ENCODE data around the gene TFF2.

Gene TFF2

DNA sequence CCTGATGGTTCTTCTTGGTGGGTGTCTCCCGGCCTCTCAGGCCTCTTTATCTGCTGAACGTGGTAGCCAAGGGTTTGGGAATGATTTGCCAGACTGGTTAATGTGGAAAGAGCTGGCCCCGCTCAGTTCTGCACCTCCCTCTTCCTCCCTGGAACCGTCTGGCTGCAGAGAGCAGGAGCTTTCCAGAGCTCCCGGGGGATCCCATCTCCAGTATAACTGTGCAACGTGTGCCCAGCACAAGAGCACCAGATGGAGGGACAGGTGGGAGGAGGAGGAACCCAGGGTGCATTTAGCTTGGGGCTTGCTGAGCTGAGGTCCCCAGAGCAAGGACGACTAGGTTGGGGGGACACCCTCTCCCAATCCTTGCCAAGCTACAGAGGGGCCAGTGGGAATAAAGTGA, 10.5 kb upstream of the TFF2 start:
- H3K4me3 ChIP-seq (ENCODE audit: low read depth, low read length) = no peak overlapping the region
- no peaks in the 10 kb centered on the region for H3K36me3 ChIP-seq (ENCODE audit: control insufficient read depth, insufficient read depth, low read length)
- no peak overlapping the region for H3K9ac ChIP-seq (ENCODE audit: low read depth, low read length)
- H3K27me3 ChIP-seq (ENCODE audit: control insufficient read depth, insufficient read depth, low read length) = no peaks in the 10 kb centered on the region
- H3K9me3 ChIP-seq (ENCODE audit: control insufficient read depth, insufficient read depth, low read length) = peaks cover 3% of the 10 kb centered on the region
- H3K4me1 ChIP-seq (ENCODE audit: control insufficient read depth, insufficient read depth, low read length) = no peaks in the 10 kb centered on the region

DNA sequence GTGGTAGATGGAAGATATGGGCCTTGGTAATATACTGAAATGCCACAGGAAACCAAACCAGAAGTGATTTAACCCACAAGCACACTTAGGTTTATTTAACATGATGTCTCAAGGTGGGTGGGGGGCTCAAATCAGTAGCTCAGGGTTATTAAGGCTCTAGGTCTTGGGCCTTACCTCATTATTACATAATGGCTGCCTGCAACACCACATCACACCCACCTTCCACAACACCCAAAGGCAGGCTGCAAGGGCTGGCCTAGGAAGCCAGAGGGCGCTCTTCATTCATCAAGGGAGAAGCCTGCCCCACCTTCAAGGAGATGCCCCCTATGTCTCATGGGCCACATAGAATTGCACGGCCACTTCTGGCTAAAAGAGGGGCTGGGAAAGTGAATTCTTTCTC, 9.5 kb upstream of the TFF2 start:
- Histone ChIP-seq H3K9ac (ENCODE audit: low read depth, low read length) (no peak overlapping the region), H3K27me3 (ENCODE audit: control insufficient read depth, insufficient read depth, low read length) (no peaks in the 10 kb centered on the region), H3K9me3 (ENCODE audit: control insufficient read depth, insufficient read depth, low read length) (peaks cover 3% of the 10 kb centered on the region), H3K4me3 (ENCODE audit: low read depth, low read length) (no peak overlapping the region), H3K36me3 (ENCODE audit: control insufficient read depth, insufficient read depth, low read length) (no peaks in the 10 kb centered on the region), H3K4me1 (ENCODE audit: control insufficient read depth, insufficient read depth, low read length) (no peaks in the 10 kb centered on the region)

DNA sequence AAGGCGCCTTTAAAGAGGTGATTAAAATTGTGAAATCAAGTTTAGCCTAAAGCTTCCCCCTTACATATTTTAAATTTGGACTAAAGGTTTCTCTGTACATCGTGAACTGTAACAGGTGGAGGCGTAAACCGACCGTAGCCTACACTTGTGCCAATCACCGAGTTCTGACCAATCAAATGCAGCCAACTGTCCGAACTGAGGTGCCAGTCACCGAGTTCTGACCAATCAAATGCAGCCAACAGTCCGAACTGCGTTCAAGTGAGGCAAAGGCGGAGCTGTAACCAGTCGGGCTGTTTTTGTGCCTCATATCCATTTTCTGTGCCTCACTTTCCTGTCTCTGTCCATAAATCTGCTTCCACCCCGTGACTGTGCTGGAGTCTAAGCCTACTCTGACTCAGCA, 8.1 kb upstream of the TFF2 start:
- Histone ChIP-seq H3K9me3 (ENCODE audit: control insufficient read depth, insufficient read depth, low read length) (peaks cover 3% of the 10 kb centered on the region), H3K9ac (ENCODE audit: low read depth, low read length) (no peak overlapping the region), H3K36me3 (ENCODE audit: control insufficient read depth, insufficient read depth, low read length) (no peaks in the 10 kb centered on the region), H3K27me3 (ENCODE audit: control insufficient read depth, insufficient read depth, low read length) (no peaks in the 10 kb centered on the region), H3K4me3 (ENCODE audit: low read depth, low read length) (no peak overlapping the region), H3K4me1 (ENCODE audit: control insufficient read depth, insufficient read depth, low read length) (no peaks in the 10 kb centered on the region)

DNA sequence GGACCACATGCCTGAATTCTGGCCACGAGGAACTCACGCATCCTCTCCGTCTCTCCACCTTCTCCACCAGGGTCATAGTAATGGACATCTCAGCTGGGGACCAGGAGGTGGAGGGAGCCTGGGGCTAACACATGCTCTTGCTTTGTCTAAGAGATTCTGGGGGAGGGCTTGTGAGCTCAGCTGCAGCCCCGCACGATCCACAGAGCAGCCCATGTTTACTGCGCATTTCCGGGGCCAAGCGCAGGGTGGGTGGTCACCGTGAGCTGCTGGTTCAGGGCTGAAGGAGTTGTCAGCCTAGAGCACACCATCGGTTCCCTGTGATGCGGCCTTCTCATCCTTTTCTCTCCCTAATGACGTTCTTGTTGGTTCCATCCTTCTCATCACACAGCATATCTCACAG, 7.5 kb upstream of the TFF2 start:
- Histone ChIP-seq H3K4me1 (ENCODE audit: control insufficient read depth, insufficient read depth, low read length) (no peaks in the 10 kb centered on the region), H3K27me3 (ENCODE audit: control insufficient read depth, insufficient read depth, low read length) (no peaks in the 10 kb centered on the region), H3K36me3 (ENCODE audit: control insufficient read depth, insufficient read depth, low read length) (no peaks in the 10 kb centered on the region), H3K4me3 (ENCODE audit: low read depth, low read length) (no peak overlapping the region), H3K9me3 (ENCODE audit: control insufficient read depth, insufficient read depth, low read length) (peaks cover 3% of the 10 kb centered on the region), H3K9ac (ENCODE audit: low read depth, low read length) (no peak overlapping the region)

DNA sequence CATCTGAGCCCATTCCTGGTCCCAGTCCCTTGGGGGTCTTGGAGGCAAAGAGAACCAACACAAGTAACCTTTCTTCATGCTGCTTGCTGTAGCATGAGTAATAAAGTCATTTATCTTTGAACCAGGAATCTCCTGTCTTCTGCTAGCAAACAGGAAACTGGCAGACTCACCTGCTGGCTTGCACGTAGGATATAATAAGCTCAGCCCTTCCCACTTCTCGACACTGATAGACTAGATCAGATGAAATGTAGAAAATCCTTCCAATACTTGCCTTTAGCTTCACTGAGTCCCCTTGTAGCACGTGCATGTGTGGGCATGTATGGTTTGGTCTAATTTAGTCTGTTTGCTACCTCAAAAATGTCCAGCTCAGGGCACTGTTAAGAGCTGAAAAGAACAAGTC, 6.5 kb upstream of the TFF2 start:
- no peak overlapping the region for H3K4me3 ChIP-seq (ENCODE audit: low read depth, low read length)
- H3K36me3 ChIP-seq (ENCODE audit: control insufficient read depth, insufficient read depth, low read length) = no peaks in the 10 kb centered on the region
- H3K9me3 ChIP-seq (ENCODE audit: control insufficient read depth, insufficient read depth, low read length) = peaks cover 3% of the 10 kb centered on the region
- H3K27me3 ChIP-seq (ENCODE audit: control insufficient read depth, insufficient read depth, low read length) = no peaks in the 10 kb centered on the region
- no peak overlapping the region for H3K9ac ChIP-seq (ENCODE audit: low read depth, low read length)
- no peaks in the 10 kb centered on the region for H3K4me1 ChIP-seq (ENCODE audit: control insufficient read depth, insufficient read depth, low read length)

DNA sequence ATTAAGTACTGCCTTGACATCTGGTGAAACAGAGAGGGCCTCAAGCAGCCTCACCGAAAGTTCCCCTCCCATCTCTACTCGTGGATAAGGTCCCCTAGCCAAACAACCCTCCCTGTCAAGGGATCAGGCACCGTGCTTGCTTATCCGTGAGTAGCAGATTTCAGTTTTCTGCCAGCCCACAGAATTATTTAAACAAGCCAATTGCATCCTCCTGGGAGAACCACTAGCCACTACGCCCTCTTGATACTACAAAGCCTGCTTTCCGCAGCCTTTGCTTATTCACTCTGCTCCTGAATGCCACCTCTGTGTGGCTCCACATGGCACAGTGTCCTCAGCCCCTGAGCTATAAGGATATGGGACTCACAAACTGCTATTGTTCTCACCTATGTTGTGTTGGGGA, 5.9 kb upstream of the TFF2 start:
- Histone ChIP-seq H3K9me3 (ENCODE audit: control insufficient read depth, insufficient read depth, low read length) (peaks cover 3% of the 10 kb centered on the region), H3K9ac (ENCODE audit: low read depth, low read length) (no peak overlapping the region), H3K4me3 (ENCODE audit: low read depth, low read length) (no peak overlapping the region), H3K4me1 (ENCODE audit: control insufficient read depth, insufficient read depth, low read length) (no peaks in the 10 kb centered on the region), H3K36me3 (ENCODE audit: control insufficient read depth, insufficient read depth, low read length) (no peaks in the 10 kb centered on the region), H3K27me3 (ENCODE audit: control insufficient read depth, insufficient read depth, low read length) (no peaks in the 10 kb centered on the region)

DNA sequence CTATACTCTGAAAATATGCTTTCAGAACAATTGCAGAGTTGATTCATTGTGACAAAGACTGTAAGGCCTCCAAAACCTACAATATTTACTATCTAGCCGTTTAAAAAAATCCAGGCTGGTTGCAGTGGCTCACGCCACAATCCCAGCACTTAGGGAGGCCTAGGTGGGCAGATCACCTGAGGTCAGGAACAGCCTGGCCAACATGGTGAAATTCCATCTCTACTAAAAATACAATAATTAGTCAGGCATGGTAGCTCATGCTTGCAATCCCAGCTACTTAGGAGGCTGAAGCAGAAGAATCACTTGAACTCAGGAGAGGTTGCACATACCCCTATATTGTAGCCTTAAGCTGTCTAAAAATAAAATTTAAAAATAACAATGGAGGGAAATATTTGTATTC, 5.3 kb upstream of the TFF2 start:
- Histone ChIP-seq H3K9ac (ENCODE audit: low read depth, low read length) (no peak overlapping the region), H3K27me3 (ENCODE audit: control insufficient read depth, insufficient read depth, low read length) (no peaks in the 10 kb centered on the region), H3K4me1 (ENCODE audit: control insufficient read depth, insufficient read depth, low read length) (no peaks in the 10 kb centered on the region), H3K36me3 (ENCODE audit: control insufficient read depth, insufficient read depth, low read length) (no peaks in the 10 kb centered on the region), H3K9me3 (ENCODE audit: control insufficient read depth, insufficient read depth, low read length) (peaks cover 3% of the 10 kb centered on the region), H3K4me3 (ENCODE audit: low read depth, low read length) (no peak overlapping the region)

DNA sequence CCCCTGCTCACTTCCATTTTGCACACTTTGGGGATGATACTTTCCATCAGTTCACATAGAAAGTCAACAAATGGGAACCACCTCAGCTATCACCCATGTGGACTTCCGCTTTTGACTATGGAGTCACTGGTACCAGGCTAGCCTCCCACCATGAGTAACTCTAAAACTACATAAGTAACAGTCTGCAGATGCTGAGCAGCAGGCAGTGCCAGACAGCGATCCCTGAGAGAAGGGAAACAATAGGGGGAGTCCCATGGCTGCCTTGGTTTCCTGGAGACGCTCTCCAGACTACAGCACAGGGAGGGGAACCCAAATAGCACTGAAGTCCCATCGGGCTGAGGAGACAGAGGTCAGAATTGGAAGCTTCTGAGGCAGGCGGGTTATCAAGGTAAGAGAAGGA, 2.8 kb upstream of the TFF2 start:
- H3K4me3 ChIP-seq (ENCODE audit: low read depth, low read length) = no peak overlapping the region
- H3K36me3 ChIP-seq (ENCODE audit: control insufficient read depth, insufficient read depth, low read length) = no peaks in the 10 kb centered on the region
- no peaks in the 10 kb centered on the region for H3K9me3 ChIP-seq (ENCODE audit: control insufficient read depth, insufficient read depth, low read length)
- H3K9ac ChIP-seq (ENCODE audit: low read depth, low read length) = no peak overlapping the region
- H3K27me3 ChIP-seq (ENCODE audit: control insufficient read depth, insufficient read depth, low read length) = no peaks in the 10 kb centered on the region
- no peaks in the 10 kb centered on the region for H3K4me1 ChIP-seq (ENCODE audit: control insufficient read depth, insufficient read depth, low read length)

DNA sequence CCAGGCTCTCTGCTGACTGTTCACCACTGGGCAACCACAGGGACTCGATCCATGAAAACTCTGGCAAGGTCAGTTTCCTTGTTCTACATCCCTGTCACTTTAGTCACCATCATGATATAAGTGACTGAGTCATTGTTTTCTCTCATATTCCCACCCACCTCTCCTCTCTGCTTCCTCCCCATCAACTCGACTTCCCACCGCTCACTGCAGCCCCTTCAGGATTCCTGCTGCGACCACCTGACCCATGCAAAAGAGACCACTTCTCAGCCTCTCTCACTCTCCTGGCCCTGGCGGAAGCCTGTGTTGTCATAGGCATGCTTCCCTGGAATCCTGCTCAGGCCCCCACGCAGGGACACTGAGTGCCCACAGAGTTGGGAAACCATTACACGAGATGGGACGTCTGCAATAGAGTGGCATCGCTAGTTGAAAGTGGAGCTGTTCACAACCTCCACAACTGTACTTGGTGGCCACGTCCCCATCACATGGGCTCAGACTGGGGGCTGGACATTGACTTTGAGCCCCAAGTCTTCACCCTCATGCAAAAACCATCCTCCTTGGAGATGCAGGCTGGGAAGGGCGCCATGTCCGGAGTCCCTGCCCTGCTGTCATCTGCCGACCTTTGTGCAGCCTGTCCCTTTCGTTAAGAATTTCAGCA, 1.8 kb upstream of the TFF2 start:
- no peak overlapping the region for H3K9ac ChIP-seq (ENCODE audit: low read depth, low read length)
- H3K9me3 ChIP-seq (ENCODE audit: control insufficient read depth, insufficient read depth, low read length) = no peaks in the 10 kb centered on the region
- H3K4me3 ChIP-seq (ENCODE audit: low read depth, low read length) = no peak overlapping the region
- no peaks in the 10 kb centered on the region for H3K27me3 ChIP-seq (ENCODE audit: control insufficient read depth, insufficient read depth, low read length)
- H3K36me3 ChIP-seq (ENCODE audit: control insufficient read depth, insufficient read depth, low read length) = no peaks in the 10 kb centered on the region
- H3K4me1 ChIP-seq (ENCODE audit: control insufficient read depth, insufficient read depth, low read length) = no peaks in the 10 kb centered on the region

DNA sequence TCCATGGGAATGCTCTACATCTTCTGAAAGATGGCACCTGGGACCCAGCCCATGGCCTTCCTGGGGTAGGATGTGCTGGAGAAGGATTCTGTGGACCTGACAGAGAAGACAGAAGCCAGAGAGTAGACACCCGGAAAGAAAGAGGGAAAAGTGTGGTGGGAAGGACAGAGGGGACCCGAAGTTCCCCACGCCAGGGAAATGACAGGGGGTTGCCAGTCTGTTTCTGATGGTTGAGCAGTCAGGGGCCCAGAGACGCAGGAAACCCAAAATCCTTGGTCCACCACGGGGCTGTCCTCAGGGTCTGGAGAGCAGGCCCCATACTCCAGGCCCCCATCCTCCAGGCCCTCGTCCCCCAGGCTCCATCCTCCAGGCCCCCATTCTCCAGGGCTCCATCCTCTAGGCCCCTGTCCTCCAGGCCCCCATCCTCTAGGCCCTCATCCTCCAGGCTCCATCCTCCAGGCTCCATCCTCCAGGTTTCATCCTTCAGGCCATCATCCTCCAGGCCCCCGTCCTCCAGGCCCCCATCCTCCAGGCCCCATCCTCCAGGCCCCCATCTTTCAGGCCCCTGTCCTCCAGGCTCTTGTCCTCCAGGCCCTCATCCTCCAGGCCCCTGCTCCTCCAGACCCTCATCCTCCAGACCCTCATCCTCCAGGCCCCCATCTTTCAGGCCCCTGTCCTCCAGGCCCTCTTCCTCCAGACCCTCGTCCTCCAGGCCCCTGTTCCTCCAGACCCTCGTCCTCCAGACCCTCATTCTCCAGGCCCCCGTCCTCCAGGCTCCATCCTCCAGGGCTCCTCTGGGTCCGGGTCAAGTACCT, 1.0 kb upstream of the TFF2 start:
- Histone ChIP-seq H3K27me3 (ENCODE audit: control insufficient read depth, insufficient read depth, low read length) (no peaks in the 10 kb centered on the region), H3K4me3 (ENCODE audit: low read depth, low read length) (no peak overlapping the region)

DNA sequence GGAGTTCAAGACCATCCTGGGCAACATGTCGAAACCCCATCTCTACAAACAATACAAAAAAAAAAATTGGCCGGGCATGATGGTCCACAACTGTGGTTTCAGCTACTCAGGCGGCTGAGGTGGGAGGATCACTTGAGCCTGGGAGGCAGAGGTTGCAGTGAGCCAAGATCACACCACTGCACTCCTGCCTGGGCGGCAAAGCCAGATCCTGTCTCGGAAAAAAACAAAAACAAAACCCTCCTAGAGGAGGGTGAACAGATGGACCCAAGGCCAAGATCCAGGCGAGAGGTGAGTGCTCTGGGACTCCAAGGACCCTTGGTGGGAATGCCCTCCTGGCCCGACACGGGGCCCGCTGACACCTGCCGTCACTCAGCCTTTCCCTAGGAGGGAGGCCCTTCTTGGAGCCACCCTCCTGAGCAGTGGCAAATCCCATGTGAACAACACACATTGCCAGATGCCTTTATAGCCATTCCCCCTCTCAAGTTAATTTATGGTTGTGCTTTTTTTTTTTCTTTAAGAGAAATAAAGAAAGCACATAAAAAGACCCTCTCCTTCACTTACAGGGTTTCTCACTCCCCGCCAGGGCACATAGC, 380 bp downstream of the TFF2 start:
- no peaks in the 10 kb centered on the region for H3K9me3 ChIP-seq (ENCODE audit: control insufficient read depth, insufficient read depth, low read length)
- H3K27me3 ChIP-seq (ENCODE audit: control insufficient read depth, insufficient read depth, low read length) = no peaks in the 10 kb centered on the region
- no peaks in the 10 kb centered on the region for H3K36me3 ChIP-seq (ENCODE audit: control insufficient read depth, insufficient read depth, low read length)
- H3K9ac ChIP-seq (ENCODE audit: low read depth, low read length) = no peak overlapping the region
- no peak overlapping the region for H3K4me3 ChIP-seq (ENCODE audit: low read depth, low read length)
- no peaks in the 10 kb centered on the region for H3K4me1 ChIP-seq (ENCODE audit: control insufficient read depth, insufficient read depth, low read length)

More for the DNA sequence above, 1.0 kb upstream of the TFF2 start:
- Histone ChIP-seq H3K4me1 (ENCODE audit: control insufficient read depth, insufficient read depth, low read length) (no peaks in the 10 kb centered on the region), H3K9me3 (ENCODE audit: control insufficient read depth, insufficient read depth, low read length) (no peaks in the 10 kb centered on the region), H3K36me3 (ENCODE audit: control insufficient read depth, insufficient read depth, low read length) (no peaks in the 10 kb centered on the region), H3K9ac (ENCODE audit: low read depth, low read length) (no peak overlapping the region)
